Liver (tissue), 2 donors: ENCODE data around the gene MYO16.

Experiments
- YY1 ChIP-seq: IDR thresholded peaks from 2 replicates; pipeline ENCODE4 v1.6.1; 2016; ENCODE audit warnings: antibody characterized with exemption, mild to moderate bottlenecking
- TF ChIP-seq, protein P1 (sequence below): fragments of 150-350 bp; IDR thresholded peaks from 2 replicates; pipeline ENCODE4 v1.5.1; 2017; ENCODE audit warnings: improper control_type of control experiment, low read depth, low read length; ENCODE audit not compliant: missing input control
- TF ChIP-seq, protein P2 (sequence below): IDR thresholded peaks from 2 replicates; pipeline ENCODE4 v1.6.1; 2016; ENCODE audit warnings: antibody characterized with exemption
- TF ChIP-seq, protein P3 (sequence below): IDR thresholded peaks from 2 replicates; pipeline ENCODE4 v1.6.1; 2016; ENCODE audit warnings: antibody characterized with exemption
- donor health status: healthy.

DNA sequence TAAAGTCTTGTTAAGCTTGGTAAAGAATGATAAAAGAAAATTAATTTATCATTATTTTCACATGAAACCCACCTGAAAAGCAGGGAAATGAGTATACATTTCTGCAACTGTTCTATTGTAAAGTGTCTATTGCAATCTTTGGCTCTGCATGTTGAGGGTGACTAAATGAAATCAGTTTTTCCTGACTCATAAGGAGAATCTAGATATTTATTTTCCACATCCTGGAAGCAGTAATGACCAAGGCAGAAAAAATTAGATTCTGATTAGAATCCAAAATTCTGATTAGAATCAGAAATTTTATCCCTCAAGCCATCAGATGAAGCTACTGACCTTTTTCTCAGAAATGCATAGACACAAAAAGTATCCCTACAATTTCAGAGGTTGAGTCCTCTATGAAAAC lies 178.4 kb downstream of the MYO16 start:
- TF ChIP-seq, protein P1, sequence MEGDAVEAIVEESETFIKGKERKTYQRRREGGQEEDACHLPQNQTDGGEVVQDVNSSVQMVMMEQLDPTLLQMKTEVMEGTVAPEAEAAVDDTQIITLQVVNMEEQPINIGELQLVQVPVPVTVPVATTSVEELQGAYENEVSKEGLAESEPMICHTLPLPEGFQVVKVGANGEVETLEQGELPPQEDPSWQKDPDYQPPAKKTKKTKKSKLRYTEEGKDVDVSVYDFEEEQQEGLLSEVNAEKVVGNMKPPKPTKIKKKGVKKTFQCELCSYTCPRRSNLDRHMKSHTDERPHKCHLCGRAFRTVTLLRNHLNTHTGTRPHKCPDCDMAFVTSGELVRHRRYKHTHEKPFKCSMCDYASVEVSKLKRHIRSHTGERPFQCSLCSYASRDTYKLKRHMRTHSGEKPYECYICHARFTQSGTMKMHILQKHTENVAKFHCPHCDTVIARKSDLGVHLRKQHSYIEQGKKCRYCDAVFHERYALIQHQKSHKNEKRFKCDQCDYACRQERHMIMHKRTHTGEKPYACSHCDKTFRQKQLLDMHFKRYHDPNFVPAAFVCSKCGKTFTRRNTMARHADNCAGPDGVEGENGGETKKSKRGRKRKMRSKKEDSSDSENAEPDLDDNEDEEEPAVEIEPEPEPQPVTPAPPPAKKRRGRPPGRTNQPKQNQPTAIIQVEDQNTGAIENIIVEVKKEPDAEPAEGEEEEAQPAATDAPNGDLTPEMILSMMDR, result no peak
- TF ChIP-seq, protein P2, sequence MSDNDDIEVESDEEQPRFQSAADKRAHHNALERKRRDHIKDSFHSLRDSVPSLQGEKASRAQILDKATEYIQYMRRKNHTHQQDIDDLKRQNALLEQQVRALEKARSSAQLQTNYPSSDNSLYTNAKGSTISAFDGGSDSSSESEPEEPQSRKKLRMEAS, result no peak
- TF ChIP-seq, protein P3, sequence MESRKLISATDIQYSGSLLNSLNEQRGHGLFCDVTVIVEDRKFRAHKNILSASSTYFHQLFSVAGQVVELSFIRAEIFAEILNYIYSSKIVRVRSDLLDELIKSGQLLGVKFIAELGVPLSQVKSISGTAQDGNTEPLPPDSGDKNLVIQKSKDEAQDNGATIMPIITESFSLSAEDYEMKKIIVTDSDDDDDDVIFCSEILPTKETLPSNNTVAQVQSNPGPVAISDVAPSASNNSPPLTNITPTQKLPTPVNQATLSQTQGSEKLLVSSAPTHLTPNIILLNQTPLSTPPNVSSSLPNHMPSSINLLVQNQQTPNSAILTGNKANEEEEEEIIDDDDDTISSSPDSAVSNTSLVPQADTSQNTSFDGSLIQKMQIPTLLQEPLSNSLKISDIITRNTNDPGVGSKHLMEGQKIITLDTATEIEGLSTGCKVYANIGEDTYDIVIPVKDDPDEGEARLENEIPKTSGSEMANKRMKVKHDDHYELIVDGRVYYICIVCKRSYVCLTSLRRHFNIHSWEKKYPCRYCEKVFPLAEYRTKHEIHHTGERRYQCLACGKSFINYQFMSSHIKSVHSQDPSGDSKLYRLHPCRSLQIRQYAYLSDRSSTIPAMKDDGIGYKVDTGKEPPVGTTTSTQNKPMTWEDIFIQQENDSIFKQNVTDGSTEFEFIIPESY, result no peak
- no peak for TF ChIP-seq YY1
